ENCODE data around the gene ATP1A2. TPM values are rescaled to one million over a fixed set of nuclear protein-coding genes. Genes with fewer than 3 reads are reported as not detected.

The ATP1A2 gene
- total and polyA plus RNA-seq, 8 donors, result 0.31 to 104 (median 10.9) TPM

GRCh38 chr1:160070243-160071163 lies 45.1 kb upstream of the ATP1A2 start:
- Histone ChIP-seq H3K36me3 (no peaks in the 10 kb centered on the region), H3K4me1 (peaks cover 0 to 18% (median 15%) of the 10 kb centered on the region in 4 donors), H3K4me3 (peak overlapping the region; percentile 52 to 62 (median 56)), H3K9me3 (no peaks in the 10 kb centered on the region), H3K27me3 (peaks cover 0 to 42% (median 16%) of the 10 kb centered on the region in 3 donors), H3K27ac (peak overlapping the region in 2 of 5 donors; percentile 39 to 49)
- WGBS, 5 donors, result 1 to 3% (median 2%) methylated on average over 39 to 46 of the region's 46 CpGs
- DNase-seq, result peak; percentile 73 to 91
- intact Hi-C loops (cut with DNase I; ENCODE audit: low total_unique reads), result no loop called here
- TF ChIP-seq EP300 (IDR thresholded peaks at IDR 0.05), result no peak
- TF ChIP-seq, protein P1, sequence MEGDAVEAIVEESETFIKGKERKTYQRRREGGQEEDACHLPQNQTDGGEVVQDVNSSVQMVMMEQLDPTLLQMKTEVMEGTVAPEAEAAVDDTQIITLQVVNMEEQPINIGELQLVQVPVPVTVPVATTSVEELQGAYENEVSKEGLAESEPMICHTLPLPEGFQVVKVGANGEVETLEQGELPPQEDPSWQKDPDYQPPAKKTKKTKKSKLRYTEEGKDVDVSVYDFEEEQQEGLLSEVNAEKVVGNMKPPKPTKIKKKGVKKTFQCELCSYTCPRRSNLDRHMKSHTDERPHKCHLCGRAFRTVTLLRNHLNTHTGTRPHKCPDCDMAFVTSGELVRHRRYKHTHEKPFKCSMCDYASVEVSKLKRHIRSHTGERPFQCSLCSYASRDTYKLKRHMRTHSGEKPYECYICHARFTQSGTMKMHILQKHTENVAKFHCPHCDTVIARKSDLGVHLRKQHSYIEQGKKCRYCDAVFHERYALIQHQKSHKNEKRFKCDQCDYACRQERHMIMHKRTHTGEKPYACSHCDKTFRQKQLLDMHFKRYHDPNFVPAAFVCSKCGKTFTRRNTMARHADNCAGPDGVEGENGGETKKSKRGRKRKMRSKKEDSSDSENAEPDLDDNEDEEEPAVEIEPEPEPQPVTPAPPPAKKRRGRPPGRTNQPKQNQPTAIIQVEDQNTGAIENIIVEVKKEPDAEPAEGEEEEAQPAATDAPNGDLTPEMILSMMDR (IDR thresholded peaks at IDR 0.05), result no peak
- no peak for TF ChIP-seq POLR2A (IDR thresholded peaks at IDR 0.05)
- TF ChIP-seq POLR2AphosphoS5 (IDR thresholded peaks at IDR 0.05), result no peak

DNA sequence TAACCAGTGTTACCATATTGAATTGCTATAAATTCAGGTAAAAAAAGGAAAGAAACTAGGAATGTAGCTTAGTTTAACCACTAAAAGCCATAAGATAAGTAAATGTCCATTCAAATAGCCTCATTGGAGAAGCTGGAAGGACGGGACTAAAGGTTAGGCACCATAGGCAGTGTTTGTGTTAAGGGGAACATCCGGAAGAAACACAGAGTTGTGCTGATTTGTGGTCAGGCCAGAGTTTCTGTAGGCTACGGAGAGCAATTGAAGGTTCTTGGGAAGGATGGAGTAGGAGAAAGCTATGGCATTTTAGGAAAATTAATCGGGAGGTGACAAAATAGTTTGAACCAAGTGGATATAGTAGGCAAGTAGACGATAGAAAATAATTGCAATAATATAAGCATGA lies 44.3 kb upstream of the ATP1A2 start:
- H3K36me3 ChIP-seq, result no peaks in the 10 kb centered on the region
- intact Hi-C loops (cut with DNase I; ENCODE audit: low total_unique reads), result no loop called here
- 83 to 88% (median 86%) methylated on average over 5 of the region's 5 CpGs for WGBS, 5 donors
- H3K27me3 ChIP-seq, result peaks cover 0 to 47% (median 16%) of the 10 kb centered on the region in 3 donors
- no peak overlapping the region for H3K4me3 ChIP-seq
- DNase-seq, result no peak
- H3K9me3 ChIP-seq, result no peaks in the 10 kb centered on the region
- no peak overlapping the region for H3K27ac ChIP-seq
- no peak for TF ChIP-seq POLR2AphosphoS5 (IDR thresholded peaks at IDR 0.05)
- TF ChIP-seq, protein P1 (IDR thresholded peaks at IDR 0.05), result no peak
- TF ChIP-seq EP300 (IDR thresholded peaks at IDR 0.05), result no peak
- TF ChIP-seq POLR2A (IDR thresholded peaks at IDR 0.05), result no peak
- H3K4me1 ChIP-seq, result peaks cover 0 to 18% (median 15%) of the 10 kb centered on the region in 4 donors

DNA sequence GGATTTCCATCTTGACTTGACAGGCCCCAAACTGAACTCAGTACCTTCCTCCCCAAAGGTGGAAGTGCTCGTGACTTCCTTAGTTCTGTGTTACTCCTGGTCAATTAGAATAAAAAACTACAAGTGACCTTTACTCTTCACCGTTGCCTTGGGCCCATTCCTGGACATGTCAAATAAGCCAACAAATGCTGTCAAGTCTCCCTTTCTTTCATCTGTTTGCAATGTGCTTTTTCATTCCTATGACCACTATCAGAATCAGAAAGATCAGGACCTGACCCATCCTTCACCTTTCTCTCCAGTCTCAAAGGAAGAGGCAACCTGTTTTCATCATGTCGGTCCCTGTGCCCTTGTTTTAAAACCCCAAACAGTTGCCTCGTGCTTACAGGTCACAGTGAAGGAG lies 40.7 kb upstream of the ATP1A2 start:
- 46 to 64% (median 60%) methylated on average over 4 of the region's 4 CpGs for WGBS, 5 donors
- no peak for DNase-seq
- intact Hi-C loops (cut with DNase I; ENCODE audit: low total_unique reads), result no loop called here
- Histone ChIP-seq H3K27ac (no peak overlapping the region), H3K4me1 (peaks cover 0 to 14% (median 11%) of the 10 kb centered on the region in 4 donors), H3K27me3 (peaks cover 7 to 51% (median 9%) of the 10 kb centered on the region in 3 donors), H3K9me3 (no peaks in the 10 kb centered on the region), H3K36me3 (no peaks in the 10 kb centered on the region), H3K4me3 (no peak overlapping the region)
- TF ChIP-seq, protein P1 (IDR thresholded peaks at IDR 0.05), result no peak
- TF ChIP-seq POLR2AphosphoS5 (IDR thresholded peaks at IDR 0.05) (no peak), EP300 (IDR thresholded peaks at IDR 0.05) (no peak), POLR2A (IDR thresholded peaks at IDR 0.05) (no peak)

DNA sequence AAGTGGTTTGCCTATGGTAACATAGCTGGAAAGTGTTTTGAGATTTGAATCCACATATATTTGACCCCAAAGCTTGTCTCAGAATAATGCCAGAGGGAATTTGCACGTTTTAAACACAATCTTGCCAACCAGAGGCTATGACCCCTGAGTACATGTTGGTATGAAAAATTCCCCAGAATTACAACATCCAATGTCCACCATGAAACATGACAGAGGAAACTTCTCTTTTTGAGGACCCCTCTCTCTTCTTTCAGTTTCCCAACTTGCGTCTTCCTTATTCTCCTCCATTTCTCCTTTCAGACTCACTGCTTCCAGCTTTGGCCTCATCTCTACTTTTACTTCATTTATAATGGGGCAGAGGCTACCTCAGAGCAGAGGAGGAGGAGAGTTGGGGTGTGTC lies 39.7 kb upstream of the ATP1A2 start:
- Histone ChIP-seq H3K27ac (no peak overlapping the region), H3K36me3 (no peaks in the 10 kb centered on the region), H3K4me3 (no peak overlapping the region), H3K4me1 (peaks cover 0 to 7% (median 2%) of the 10 kb centered on the region in 4 donors), H3K27me3 (peaks cover 7 to 51% (median 8%) of the 10 kb centered on the region in 3 donors), H3K9me3 (no peaks in the 10 kb centered on the region)
- TF ChIP-seq EP300 (IDR thresholded peaks at IDR 0.05), result no peak
- TF ChIP-seq, protein P1 (IDR thresholded peaks at IDR 0.05), result no peak
- TF ChIP-seq POLR2AphosphoS5 (IDR thresholded peaks at IDR 0.05), result no peak
- TF ChIP-seq POLR2A (IDR thresholded peaks at IDR 0.05), result no peak
- WGBS, 5 donors, result 49 to 58% (median 53%) methylated on average over 2 of the region's 2 CpGs
- DNase-seq, result no peak
- intact Hi-C loops (cut with DNase I; ENCODE audit: low total_unique reads), result no loop called here
